ENCODE data around the gene HTRA1.

HTRA1 gene

GRCh38 chr10:122531261-122531660, 69.9 kb downstream of the HTRA1 start:
- Histone ChIP-seq H3K27ac (ENCODE audit: low read length) (no peak overlapping the region), H3K36me3 (ENCODE audit: control insufficient read depth, insufficient read depth, low read length) (no peaks in the 10 kb centered on the region), H3K27me3 (ENCODE audit: control insufficient read depth, insufficient read depth, low read length) (no peaks in the 10 kb centered on the region), H3K9me3 (ENCODE audit: control insufficient read depth, insufficient read depth, low read length) (no peaks in the 10 kb centered on the region), H3K4me3 (ENCODE audit: low read length) (no peak overlapping the region), H3K4me1 (ENCODE audit: control insufficient read depth, insufficient read depth, low read length) (no peaks in the 10 kb centered on the region)
- WGBS (ENCODE audit: insufficient coverage, insufficient read length): no CpG with 5 or more reads among the region's 5 CpGs
- no peak for DNase-seq (ENCODE audit: low read depth, low spot score)

- WGBS (ENCODE audit: insufficient coverage, insufficient read length): no CpG with 5 or more reads among the region's 3 CpGs
- no peak overlapping the region for H3K27ac ChIP-seq (ENCODE audit: low read length)
- H3K36me3 ChIP-seq (ENCODE audit: control insufficient read depth, insufficient read depth, low read length): no peaks in the 10 kb centered on the region
- no peak for DNase-seq (ENCODE audit: low read depth, low spot score)
- H3K4me1 ChIP-seq (ENCODE audit: control insufficient read depth, insufficient read depth, low read length): no peaks in the 10 kb centered on the region
- H3K4me3 ChIP-seq (ENCODE audit: low read length): no peak overlapping the region
- H3K27me3 ChIP-seq (ENCODE audit: control insufficient read depth, insufficient read depth, low read length): no peaks in the 10 kb centered on the region
- no peaks in the 10 kb centered on the region for H3K9me3 ChIP-seq (ENCODE audit: control insufficient read depth, insufficient read depth, low read length)
Measured at GRCh38 chr10:122531939-122532338, 70.6 kb downstream of the HTRA1 start.

GRCh38 chr10:122532601-122533296, 71.4 kb downstream of the HTRA1 start:
- Histone ChIP-seq H3K4me3 (ENCODE audit: low read length) (no peak overlapping the region), H3K36me3 (ENCODE audit: control insufficient read depth, insufficient read depth, low read length) (no peaks in the 10 kb centered on the region), H3K9me3 (ENCODE audit: control insufficient read depth, insufficient read depth, low read length) (no peaks in the 10 kb centered on the region), H3K27ac (ENCODE audit: low read length) (no peak overlapping the region), H3K4me1 (ENCODE audit: control insufficient read depth, insufficient read depth, low read length) (no peaks in the 10 kb centered on the region), H3K27me3 (ENCODE audit: control insufficient read depth, insufficient read depth, low read length) (no peaks in the 10 kb centered on the region)
- DNase-seq (ENCODE audit: low read depth, low spot score): no peak
- no CpG with 5 or more reads among the region's 6 CpGs for WGBS (ENCODE audit: insufficient coverage, insufficient read length)

GRCh38 chr10:122537545-122537944, 76.2 kb downstream of the HTRA1 start:
- Histone ChIP-seq H3K27me3 (ENCODE audit: control insufficient read depth, insufficient read depth, low read length) (no peaks in the 10 kb centered on the region), H3K4me1 (ENCODE audit: control insufficient read depth, insufficient read depth, low read length) (no peaks in the 10 kb centered on the region), H3K4me3 (ENCODE audit: low read length) (no peak overlapping the region), H3K36me3 (ENCODE audit: control insufficient read depth, insufficient read depth, low read length) (no peaks in the 10 kb centered on the region), H3K9me3 (ENCODE audit: control insufficient read depth, insufficient read depth, low read length) (no peaks in the 10 kb centered on the region), H3K27ac (ENCODE audit: low read length) (no peak overlapping the region)
- no CpG with 5 or more reads among the region's 2 CpGs for whole genome bisulfite sequencing (ENCODE audit: insufficient coverage, insufficient read length)
- DNase-seq (ENCODE audit: low read depth, low spot score): no peak

- no peaks in the 10 kb centered on the region for H3K4me1 ChIP-seq (ENCODE audit: control insufficient read depth, insufficient read depth, low read length)
- no peaks in the 10 kb centered on the region for H3K27me3 ChIP-seq (ENCODE audit: control insufficient read depth, insufficient read depth, low read length)
- DNase-seq (ENCODE audit: low read depth, low spot score): no peak
- H3K27ac ChIP-seq (ENCODE audit: low read length): no peak overlapping the region
- H3K9me3 ChIP-seq (ENCODE audit: control insufficient read depth, insufficient read depth, low read length): no peaks in the 10 kb centered on the region
- no CpG with 5 or more reads among the region's 4 CpGs for WGBS (ENCODE audit: insufficient coverage, insufficient read length)
- no peaks in the 10 kb centered on the region for H3K36me3 ChIP-seq (ENCODE audit: control insufficient read depth, insufficient read depth, low read length)
- no peak overlapping the region for H3K4me3 ChIP-seq (ENCODE audit: low read length)
Measured at GRCh38 chr10:122541541-122542002, 80.2 kb downstream of the HTRA1 start.

- no peaks in the 10 kb centered on the region for H3K9me3 ChIP-seq (ENCODE audit: control insufficient read depth, insufficient read depth, low read length)
- H3K27me3 ChIP-seq (ENCODE audit: control insufficient read depth, insufficient read depth, low read length): no peaks in the 10 kb centered on the region
- H3K4me3 ChIP-seq (ENCODE audit: low read length): no peak overlapping the region
- no peaks in the 10 kb centered on the region for H3K36me3 ChIP-seq (ENCODE audit: control insufficient read depth, insufficient read depth, low read length)
- WGBS (ENCODE audit: insufficient coverage, insufficient read length): no CpG with 5 or more reads among the region's 10 CpGs
- no peak overlapping the region for H3K27ac ChIP-seq (ENCODE audit: low read length)
- no peak for DNase-seq (ENCODE audit: low read depth, low spot score)
- H3K4me1 ChIP-seq (ENCODE audit: control insufficient read depth, insufficient read depth, low read length): no peaks in the 10 kb centered on the region
Measured at GRCh38 chr10:122543676-122544445, 82.5 kb downstream of the HTRA1 start.

GRCh38 chr10:122544493-122544892, 83.1 kb downstream of the HTRA1 start:
- Histone ChIP-seq H3K9me3 (ENCODE audit: control insufficient read depth, insufficient read depth, low read length) (no peaks in the 10 kb centered on the region), H3K4me1 (ENCODE audit: control insufficient read depth, insufficient read depth, low read length) (no peaks in the 10 kb centered on the region), H3K27ac (ENCODE audit: low read length) (no peak overlapping the region), H3K4me3 (ENCODE audit: low read length) (no peak overlapping the region), H3K27me3 (ENCODE audit: control insufficient read depth, insufficient read depth, low read length) (no peaks in the 10 kb centered on the region), H3K36me3 (ENCODE audit: control insufficient read depth, insufficient read depth, low read length) (no peaks in the 10 kb centered on the region)
- no peak for DNase-seq (ENCODE audit: low read depth, low spot score)
- no CpG with 5 or more reads among the region's 8 CpGs for WGBS (ENCODE audit: insufficient coverage, insufficient read length)

GRCh38 chr10:122546242-122546641, 84.9 kb downstream of the HTRA1 start:
- WGBS (ENCODE audit: insufficient coverage, insufficient read length): no CpG with 5 or more reads among the region's 8 CpGs
- H3K4me1 ChIP-seq (ENCODE audit: control insufficient read depth, insufficient read depth, low read length): no peaks in the 10 kb centered on the region

GRCh38 chr10:122548407-122549085, 87.2 kb downstream of the HTRA1 start:
- H3K9me3 ChIP-seq (ENCODE audit: control insufficient read depth, insufficient read depth, low read length): no peaks in the 10 kb centered on the region

More at GRCh38 chr10:122546242-122546641, 84.9 kb downstream of the HTRA1 start:
- no peaks in the 10 kb centered on the region for H3K36me3 ChIP-seq (ENCODE audit: control insufficient read depth, insufficient read depth, low read length)
- no peak overlapping the region for H3K27ac ChIP-seq (ENCODE audit: low read length)
- no peak for DNase-seq (ENCODE audit: low read depth, low spot score)
- H3K9me3 ChIP-seq (ENCODE audit: control insufficient read depth, insufficient read depth, low read length): no peaks in the 10 kb centered on the region
- no peaks in the 10 kb centered on the region for H3K27me3 ChIP-seq (ENCODE audit: control insufficient read depth, insufficient read depth, low read length)
- no peak overlapping the region for H3K4me3 ChIP-seq (ENCODE audit: low read length)

GRCh38 chr10:122549636-122550035, 88.3 kb downstream of the HTRA1 start:
- no peak overlapping the region for H3K27ac ChIP-seq (ENCODE audit: low read length)
- no peaks in the 10 kb centered on the region for H3K27me3 ChIP-seq (ENCODE audit: control insufficient read depth, insufficient read depth, low read length)
- H3K36me3 ChIP-seq (ENCODE audit: control insufficient read depth, insufficient read depth, low read length): no peaks in the 10 kb centered on the region
- no peaks in the 10 kb centered on the region for H3K9me3 ChIP-seq (ENCODE audit: control insufficient read depth, insufficient read depth, low read length)
- DNase-seq (ENCODE audit: low read depth, low spot score): no peak
- no peaks in the 10 kb centered on the region for H3K4me1 ChIP-seq (ENCODE audit: control insufficient read depth, insufficient read depth, low read length)
- WGBS (ENCODE audit: insufficient coverage, insufficient read length): no CpG with 5 or more reads among the region's 2 CpGs
- no peak overlapping the region for H3K4me3 ChIP-seq (ENCODE audit: low read length)

More at GRCh38 chr10:122548407-122549085, 87.2 kb downstream of the HTRA1 start:
- Histone ChIP-seq H3K27me3 (ENCODE audit: control insufficient read depth, insufficient read depth, low read length) (no peaks in the 10 kb centered on the region), H3K27ac (ENCODE audit: low read length) (no peak overlapping the region), H3K4me1 (ENCODE audit: control insufficient read depth, insufficient read depth, low read length) (no peaks in the 10 kb centered on the region), H3K4me3 (ENCODE audit: low read length) (no peak overlapping the region), H3K36me3 (ENCODE audit: control insufficient read depth, insufficient read depth, low read length) (no peaks in the 10 kb centered on the region)
- no CpG with 5 or more reads among the region's 11 CpGs for WGBS (ENCODE audit: insufficient coverage, insufficient read length)
- DNase-seq (ENCODE audit: low read depth, low spot score): no peak
